NCI-H1105 treated with DMSO at 0.1 percent for 48 hours (cell line): ENCODE measurements around the gene VIT.

ENCODE experiments used
- DNase-seq: peaks from one replicate; lab custom pipeline; 2025; lab: John Stamatoyannopoulos, UW

The VIT gene

DNA sequence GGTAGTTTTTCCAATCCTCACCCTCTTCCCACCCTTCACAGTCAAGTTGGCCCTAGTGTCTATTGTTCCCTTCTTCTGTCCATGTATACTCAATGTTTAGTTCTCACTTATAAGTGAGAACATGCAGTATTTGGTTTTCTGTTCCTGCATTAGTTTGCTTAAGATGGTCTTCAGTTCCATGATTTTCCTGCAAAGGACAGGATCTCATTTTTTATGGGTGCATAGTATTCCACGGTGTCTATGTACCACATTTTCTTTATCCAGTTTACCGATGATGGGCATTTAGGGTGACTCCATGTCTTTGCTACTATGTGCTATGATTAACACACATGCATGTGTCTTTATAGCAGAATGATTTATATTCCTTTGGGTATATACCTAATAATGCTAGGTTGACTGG lies 165.4 kb downstream of the VIT start:
- no peak for DNase-seq
